Activated CD8-positive, alpha-beta memory T cell treated with anti-CD3 and anti-CD28 coated beads, Interleukin-2, amount 50 U/mL, for 1 hour (primary cell): ENCODE data around the gene F12.

ENCODE experiments used
- DNase-seq: peaks from one replicate; pipeline ENCODE4 v3.0.0-alpha.2; 2020; ENCODE audit errors: extremely low read depth

The F12 gene

GRCh38 chr5:177409043-177409801 is at the start of gene F12:
Gene F12 (minus strand): TSS chr5:177409564. CDS start chr5:177409527, 37 bp downstream.
- no peak for DNase-seq

- DNase-seq: no peak
Observed at GRCh38 chr5:177458912-177459350, 49.6 kb upstream of the F12 start.

- DNase-seq: no peak
Observed at GRCh38 chr5:177457852-177458681, 48.7 kb upstream of the F12 start.

- no peak for DNase-seq
Observed at GRCh38 chr5:177456976-177457851, 47.9 kb upstream of the F12 start.

- no peak for DNase-seq
Observed at GRCh38 chr5:177456591-177456964, 47.2 kb upstream of the F12 start.

GRCh38 chr5:177455661-177456590 is 46.6 kb upstream of the F12 start:
- peak; percentile 86 for DNase-seq

- DNase-seq: peak; percentile 72
Observed at GRCh38 chr5:177455036-177455660, 45.8 kb upstream of the F12 start.

- DNase-seq: peak; percentile 70
Observed at GRCh38 chr5:177454397-177455035, 45.2 kb upstream of the F12 start.

GRCh38 chr5:177453852-177454396 is 44.6 kb upstream of the F12 start:
- DNase-seq: no peak

- no peak for DNase-seq
Observed at GRCh38 chr5:177452688-177453638, 43.6 kb upstream of the F12 start.

GRCh38 chr5:177450667-177451424 is 41.5 kb upstream of the F12 start:
- DNase-seq: no peak

GRCh38 chr5:177449140-177450061 is 40.0 kb upstream of the F12 start:
- DNase-seq: no peak

GRCh38 chr5:177448244-177448950 is 39.0 kb upstream of the F12 start:
- no peak for DNase-seq

GRCh38 chr5:177447611-177448243 is 38.4 kb upstream of the F12 start:
- DNase-seq: no peak

- DNase-seq: peak; percentile 56
Observed at GRCh38 chr5:177447066-177447610, 37.8 kb upstream of the F12 start.
